ENCODE results near the gene MAP3K9. TPM values are rescaled to one million over a fixed set of nuclear protein-coding genes. Genes with fewer than 3 reads are reported as not detected.

Gene MAP3K9
- total and polyA plus RNA-seq, 2 experiments from 2014 or later, result 4.4 to 9.2 TPM

DNA sequence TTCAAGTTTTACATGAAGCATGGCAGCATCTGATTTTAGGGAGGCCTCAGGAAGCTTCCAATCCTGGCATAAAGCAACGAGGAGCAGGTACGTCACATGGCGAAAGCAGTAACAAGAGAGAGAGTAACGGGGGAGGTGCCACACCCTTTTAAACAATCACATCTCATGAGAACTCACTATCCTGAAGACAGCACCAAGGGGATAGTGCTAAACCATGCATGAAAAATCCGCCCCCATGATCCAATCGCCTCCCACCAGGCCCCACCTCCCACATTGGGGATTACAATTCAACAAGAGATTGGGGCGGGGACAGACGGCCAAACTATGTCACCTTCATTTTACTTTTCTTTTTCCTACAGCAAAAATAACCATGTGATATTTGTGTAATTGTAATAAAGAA, 7.2 kb upstream of the MAP3K9 start:
- Histone ChIP-seq H3K9me2 (replicated peaks; ENCODE audit: insufficient read depth) (no peaks in the 10 kb centered on the region), H3K4me1 (ENCODE audit: insufficient read depth) (peaks cover 7% of the 10 kb centered on the region), H3K4me3 (no peak overlapping the region), H2AFZ (no peak overlapping the region), H4K20me1 (ENCODE audit: insufficient read depth, poor library complexity, severe bottlenecking) (no peaks in the 10 kb centered on the region), H3K9me3 (ENCODE audit: low read depth) (no peaks in the 10 kb centered on the region), H3K79me2 (peaks cover 11% of the 10 kb centered on the region), H3K4me2 (no peak overlapping the region), H3K27me3 (peaks cover 20% of the 10 kb centered on the region), H3K36me3 (replicated peaks; ENCODE audit: insufficient read depth, low read depth) (no peaks in the 10 kb centered on the region), H3K27ac (no peak overlapping the region)
- WGBS (ENCODE audit: low lambda C conversion rate, missing lambda C conversion rate), result 72% methylated on average over 8 of the region's 8 CpGs
- no peak for DNase-seq (ENCODE audit: low spot score)
- TF ChIP-seq EZH2 (IDR thresholded peaks at IDR 0.05; ENCODE audit: borderline replicate concordance), result no peak

DNA sequence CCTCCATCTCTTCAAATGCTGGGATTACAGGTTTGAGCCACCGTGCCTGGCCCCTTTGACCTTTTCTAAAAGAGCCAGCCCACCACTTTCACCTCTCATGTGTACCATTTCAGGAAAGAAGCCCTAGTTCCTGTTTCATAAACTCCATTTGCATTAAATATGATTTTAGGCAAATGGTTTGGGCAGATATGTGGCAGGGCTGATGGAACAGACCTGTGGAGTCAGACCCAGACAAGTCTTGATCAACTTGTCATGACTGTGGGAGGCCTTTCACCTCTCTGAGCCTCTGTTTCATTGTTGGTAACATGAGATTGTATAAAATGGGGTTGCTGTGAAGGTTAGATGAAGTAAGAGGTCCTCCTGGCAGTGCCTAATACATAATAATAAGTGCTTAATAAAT, 5.2 kb upstream of the MAP3K9 start:
- Histone ChIP-seq H4K20me1 (ENCODE audit: insufficient read depth, poor library complexity, severe bottlenecking) (no peaks in the 10 kb centered on the region), H3K9me2 (replicated peaks; ENCODE audit: insufficient read depth) (no peaks in the 10 kb centered on the region), H3K79me2 (peaks cover 17% of the 10 kb centered on the region), H3K9me3 (ENCODE audit: low read depth) (no peaks in the 10 kb centered on the region), H2AFZ (no peak overlapping the region), H3K27me3 (peaks cover 3% of the 10 kb centered on the region), H3K4me2 (no peak overlapping the region), H3K4me3 (no peak overlapping the region), H3K36me3 (replicated peaks; ENCODE audit: insufficient read depth, low read depth) (no peaks in the 10 kb centered on the region), H3K27ac (no peak overlapping the region), H3K4me1 (ENCODE audit: insufficient read depth) (peaks cover 12% of the 10 kb centered on the region)
- WGBS (ENCODE audit: low lambda C conversion rate, missing lambda C conversion rate), result 67% methylated on average over 1 of the region's 1 CpG
- TF ChIP-seq EZH2 (IDR thresholded peaks at IDR 0.05; ENCODE audit: borderline replicate concordance) (no peak), CTCF (IDR thresholded peaks at IDR 0.05; ENCODE audit: poor library complexity) (no peak), EZH2phosphoT487 (IDR thresholded peaks at IDR 0.05; ENCODE audit: low read depth, severe bottlenecking, unreplicated experiment) (no peak)
- no peak for DNase-seq (ENCODE audit: low spot score)

DNA sequence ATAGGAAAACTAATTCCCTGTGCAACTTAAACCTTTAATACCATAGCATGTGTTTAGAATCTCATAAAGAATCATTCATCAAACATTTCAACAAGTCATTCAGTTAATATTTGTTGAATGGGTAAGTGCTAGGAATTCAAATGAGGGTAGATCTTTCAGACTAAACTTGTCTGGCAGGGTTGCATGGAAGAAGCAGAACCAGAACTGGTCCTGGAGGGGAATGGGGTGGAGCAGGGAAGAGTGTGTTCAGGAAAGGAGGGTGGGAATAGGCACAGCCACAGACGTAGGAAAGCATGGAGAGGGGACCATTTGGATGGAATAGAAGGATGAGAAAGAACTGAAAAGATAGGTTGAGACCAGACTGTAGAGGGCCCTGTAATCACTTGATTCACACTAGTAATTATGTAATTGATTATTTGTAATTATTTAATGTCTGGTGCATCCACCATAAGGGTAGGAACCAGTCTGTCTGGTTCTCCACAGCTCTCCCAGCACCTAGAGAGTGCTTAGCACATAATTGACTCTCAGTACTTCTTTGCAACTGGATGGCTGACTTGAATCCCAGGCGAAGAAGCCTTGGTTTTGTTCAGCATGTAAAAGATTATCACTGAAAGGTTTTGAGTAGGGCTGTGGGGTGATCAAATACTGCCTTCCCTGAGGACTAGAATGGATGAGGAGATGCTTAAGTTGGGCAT, 3.0 kb upstream of the MAP3K9 start:
- Histone ChIP-seq H2AFZ (no peak overlapping the region), H3K4me2 (peak overlapping the region; percentile 82), H3K79me2 (peaks cover 24% of the 10 kb centered on the region), H3K9me3 (ENCODE audit: low read depth) (no peaks in the 10 kb centered on the region), H3K27me3 (no peaks in the 10 kb centered on the region), H3K36me3 (replicated peaks; ENCODE audit: insufficient read depth, low read depth) (no peaks in the 10 kb centered on the region), H3K4me3 (no peak overlapping the region), H3K4me1 (ENCODE audit: insufficient read depth) (peaks cover 12% of the 10 kb centered on the region), H3K27ac (peak overlapping the region; percentile 44), H3K9me2 (replicated peaks; ENCODE audit: insufficient read depth) (no peaks in the 10 kb centered on the region), H4K20me1 (ENCODE audit: insufficient read depth, poor library complexity, severe bottlenecking) (peaks cover 1% of the 10 kb centered on the region)
- DNase-seq (ENCODE audit: low spot score), result no peak
- TF ChIP-seq EZH2phosphoT487 (IDR thresholded peaks at IDR 0.05; ENCODE audit: low read depth, severe bottlenecking, unreplicated experiment) (no peak), CTCF (IDR thresholded peaks at IDR 0.05; ENCODE audit: poor library complexity) (no peak), EZH2 (IDR thresholded peaks at IDR 0.05; ENCODE audit: borderline replicate concordance) (no peak)
- 69% methylated on average over 2 of the region's 2 CpGs for WGBS (ENCODE audit: low lambda C conversion rate, missing lambda C conversion rate)

GRCh38 chr14:70811578-70811977, 2.3 kb upstream of the MAP3K9 start:
- H3K4me2 ChIP-seq, result peak overlapping the region; percentile 82
- H3K36me3 ChIP-seq (replicated peaks; ENCODE audit: insufficient read depth, low read depth), result no peaks in the 10 kb centered on the region
- no peaks in the 10 kb centered on the region for H3K9me2 ChIP-seq (replicated peaks; ENCODE audit: insufficient read depth)
- H3K27me3 ChIP-seq, result no peaks in the 10 kb centered on the region
- peaks cover 31% of the 10 kb centered on the region for H3K79me2 ChIP-seq
- WGBS (ENCODE audit: low lambda C conversion rate, missing lambda C conversion rate), result 84% methylated on average over 2 of the region's 2 CpGs
- H2AFZ ChIP-seq, result no peak overlapping the region
- no peak overlapping the region for H3K4me3 ChIP-seq
- DNase-seq (ENCODE audit: low spot score), result no peak
- peaks cover 7% of the 10 kb centered on the region for H4K20me1 ChIP-seq (ENCODE audit: insufficient read depth, poor library complexity, severe bottlenecking)
- TF ChIP-seq EZH2 (IDR thresholded peaks at IDR 0.05; ENCODE audit: borderline replicate concordance), result no peak
- TF ChIP-seq EZH2phosphoT487 (IDR thresholded peaks at IDR 0.05; ENCODE audit: low read depth, severe bottlenecking, unreplicated experiment), result no peak
- no peak for TF ChIP-seq CTCF (IDR thresholded peaks at IDR 0.05; ENCODE audit: poor library complexity)
- H3K9me3 ChIP-seq (ENCODE audit: low read depth), result no peaks in the 10 kb centered on the region
- peak overlapping the region; percentile 44 for H3K27ac ChIP-seq
- H3K4me1 ChIP-seq (ENCODE audit: insufficient read depth), result peaks cover 12% of the 10 kb centered on the region
